ENCODE data around the gene ZIM2.

DNA sequence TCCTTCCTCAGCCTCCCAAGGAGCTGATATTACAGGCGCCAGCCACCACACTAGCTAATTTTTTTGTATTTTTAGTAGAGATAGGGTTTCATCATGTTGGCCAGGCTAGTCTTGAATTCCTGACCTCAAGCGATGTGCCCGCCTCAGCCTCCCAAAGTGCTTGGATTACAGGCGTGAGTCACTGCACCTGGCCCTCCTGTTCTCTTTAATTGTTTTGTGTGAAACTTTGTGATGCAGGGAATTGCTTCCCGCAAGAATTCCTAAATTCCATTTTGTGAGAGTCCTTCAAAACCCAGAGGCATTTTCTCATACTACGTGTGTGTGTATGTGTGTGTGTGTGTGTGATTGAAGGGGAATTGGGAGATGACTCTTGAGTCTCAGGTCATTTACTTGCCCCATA lies 104.0 kb downstream of the ZIM2 start:
- no peak for TF ChIP-seq POLR2A (IDR thresholded peaks at IDR 0.05)
- TF ChIP-seq, protein P1, sequence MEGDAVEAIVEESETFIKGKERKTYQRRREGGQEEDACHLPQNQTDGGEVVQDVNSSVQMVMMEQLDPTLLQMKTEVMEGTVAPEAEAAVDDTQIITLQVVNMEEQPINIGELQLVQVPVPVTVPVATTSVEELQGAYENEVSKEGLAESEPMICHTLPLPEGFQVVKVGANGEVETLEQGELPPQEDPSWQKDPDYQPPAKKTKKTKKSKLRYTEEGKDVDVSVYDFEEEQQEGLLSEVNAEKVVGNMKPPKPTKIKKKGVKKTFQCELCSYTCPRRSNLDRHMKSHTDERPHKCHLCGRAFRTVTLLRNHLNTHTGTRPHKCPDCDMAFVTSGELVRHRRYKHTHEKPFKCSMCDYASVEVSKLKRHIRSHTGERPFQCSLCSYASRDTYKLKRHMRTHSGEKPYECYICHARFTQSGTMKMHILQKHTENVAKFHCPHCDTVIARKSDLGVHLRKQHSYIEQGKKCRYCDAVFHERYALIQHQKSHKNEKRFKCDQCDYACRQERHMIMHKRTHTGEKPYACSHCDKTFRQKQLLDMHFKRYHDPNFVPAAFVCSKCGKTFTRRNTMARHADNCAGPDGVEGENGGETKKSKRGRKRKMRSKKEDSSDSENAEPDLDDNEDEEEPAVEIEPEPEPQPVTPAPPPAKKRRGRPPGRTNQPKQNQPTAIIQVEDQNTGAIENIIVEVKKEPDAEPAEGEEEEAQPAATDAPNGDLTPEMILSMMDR (IDR thresholded peaks at IDR 0.05) = no peak

Data from right lobe of liver (tissue), 4 donors.